ENCODE measurements around the gene CYP2W1. TPM values are rescaled to one million over a fixed set of nuclear protein-coding genes. Genes with fewer than 3 reads are reported as not detected.

The CYP2W1 gene
- total and polyA plus RNA-seq, 10 of the 15 experiments (the other 5 are each of a cell fraction or from before 2014, with no cell fraction given): not detected

DNA sequence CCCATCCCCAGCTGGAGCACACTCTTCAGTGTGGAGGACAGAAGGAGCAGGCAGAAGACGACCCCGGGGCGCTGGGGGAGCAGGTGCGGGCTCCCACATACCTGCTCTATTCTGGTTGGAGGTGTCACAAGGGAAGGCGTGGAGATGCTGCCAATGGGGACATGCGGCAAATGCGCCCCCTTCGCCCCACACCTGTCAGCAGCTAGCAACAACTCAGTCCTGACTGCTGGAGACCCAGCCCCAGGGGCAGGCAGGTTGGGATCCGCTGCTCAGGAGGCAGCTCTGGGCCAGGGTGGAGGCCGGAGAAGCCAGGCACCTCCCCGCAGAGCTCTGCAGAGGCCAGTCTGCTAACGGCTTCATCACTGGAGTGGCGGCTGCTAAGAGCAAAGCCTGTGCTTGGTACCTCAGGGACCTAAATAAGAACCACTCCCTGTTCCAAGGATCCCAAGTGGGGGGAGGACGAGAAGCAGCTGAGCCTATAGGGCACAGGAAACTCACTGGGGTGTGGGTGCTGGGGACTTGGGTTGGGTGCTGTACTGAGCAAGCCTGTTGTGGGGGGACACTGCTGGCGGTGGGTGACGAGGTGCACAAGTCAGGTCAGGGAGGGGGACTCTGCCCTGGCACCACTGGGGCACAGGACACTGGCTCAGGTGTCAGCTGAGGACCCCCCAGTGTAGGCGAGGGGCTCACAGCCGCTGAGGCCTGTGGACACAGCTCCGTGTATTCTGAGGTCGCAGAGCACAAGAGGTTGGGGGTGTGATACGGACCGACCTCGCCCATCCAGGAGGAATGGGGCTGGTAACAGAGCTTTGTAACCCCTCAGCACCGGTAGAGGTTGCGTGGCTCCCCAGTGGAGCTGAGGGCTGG lies 42.1 kb downstream of the CYP2W1 start (continued):
- TF ChIP-seq NKRF (conservative IDR thresholded peaks at IDR 0.05) (no peak), NFXL1 (IDR thresholded peaks at IDR 0.05; ENCODE audit: borderline replicate concordance) (no peak), RELA (IDR thresholded peaks at IDR 0.05; ENCODE audit: borderline replicate concordance, partially characterized antibody) (no peak), SMARCA5 (IDR thresholded peaks at IDR 0.05) (0 out of 2 replicates have a peak, but pooled peaks have one; percentile 33), STAT1 (conservative IDR thresholded peaks at IDR 0.05) (no peak)

DNA sequence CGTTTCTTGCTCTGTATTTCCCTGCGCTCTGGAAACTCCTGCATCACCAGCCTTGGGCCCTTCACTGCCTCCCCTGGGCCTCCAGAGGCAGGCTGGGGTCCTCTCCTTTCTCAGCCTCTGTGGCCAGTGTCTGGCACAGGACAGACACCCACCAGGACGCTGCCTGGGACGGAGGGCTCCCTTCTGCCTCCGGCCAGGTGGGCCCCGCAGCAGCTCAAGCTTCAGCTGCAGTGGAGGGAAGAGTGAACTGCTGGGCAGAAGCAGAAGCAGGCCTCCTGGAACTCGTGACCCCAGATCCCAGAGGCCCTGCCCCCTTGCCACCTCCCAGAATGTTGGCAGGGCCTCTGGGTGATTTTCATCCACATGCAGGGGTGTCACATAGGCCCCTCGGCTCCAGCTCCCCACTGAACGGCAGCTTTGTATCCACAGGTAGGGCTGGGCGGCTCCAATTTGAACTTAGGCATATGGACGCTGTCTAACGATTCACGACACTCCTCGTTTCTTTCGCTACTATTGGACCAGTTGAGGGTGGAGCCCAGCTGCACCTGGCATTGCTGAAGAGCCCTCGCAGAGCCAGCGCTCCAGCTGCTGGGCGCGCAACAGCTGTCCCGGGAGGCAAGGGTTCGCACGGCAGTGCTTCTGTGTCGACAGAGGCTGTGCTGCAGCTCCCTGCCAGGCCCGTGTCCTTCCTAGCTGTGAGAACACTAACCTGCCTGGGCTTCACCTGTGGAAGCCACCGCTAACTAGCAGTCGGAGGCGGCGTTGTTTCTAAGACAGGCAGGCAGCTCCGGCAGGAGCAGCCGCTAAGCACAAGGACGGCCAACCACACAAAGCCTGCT lies 43.0 kb downstream of the CYP2W1 start:
- Histone ChIP-seq H3K9me3 (replicated peaks; ENCODE audit: control insufficient read depth, insufficient read depth, low read length) (peaks cover 5% of the 10 kb centered on the region; the same call in 2 of the 3 replicates), H3K4me2 (ENCODE audit: control insufficient read depth, insufficient read depth) (peak overlapping the region; percentile 96), H3K4me3 (peak overlapping the region; percentile 99), H3K4me1 (ENCODE audit: control insufficient read depth, insufficient read depth, low read length) (peaks cover 45% of the 10 kb centered on the region), H4K20me1 (ENCODE audit: control insufficient read depth, insufficient read depth) (no peaks in the 10 kb centered on the region), H3K79me2 (ENCODE audit: control insufficient read depth, insufficient read depth, low read length) (peaks cover 83% of the 10 kb centered on the region), H2AFZ (ENCODE audit: control insufficient read depth, low read depth, low read length) (no peak overlapping the region), H3K36me3 (ENCODE audit: control insufficient read depth in 2 of 2, insufficient read depth in 2 of 2, low read length in 1 of 2) (peaks cover 5 to 8% of the 10 kb centered on the region in 2 experiments; a peak in 3 of 4 replicates), H3K9ac (ENCODE audit: control insufficient read depth, insufficient read depth, low read length) (peak overlapping the region; percentile 79), H3K27ac (ENCODE audit: control insufficient read depth, insufficient read depth) (peak overlapping the region; percentile 95), H3K27me3 (replicated peaks in 1 of 2; ENCODE audit: control insufficient read depth in 2 of 2, insufficient read depth in 2 of 2, low read length in 1 of 2) (no peaks in the 10 kb centered on the region)
- ChIA-PET POLR2A (interaction anchor here (0.5 to 5.3 kb wide), 14 partner anchors 9 to 134 kb away, joined by 3 to 40 read pairs (median 4); partner anchors contain the start of genes GPR146 and ZFAND2A), SMC1A (ENCODE audit: uncharacterized antibody, unreplicated experiment) (interaction anchor here (0.9 to 9.0 kb wide), 10 partner anchors 19 to 117 kb away, joined by 3 to 71 read pairs (median 9); partner anchors contain the start of gene GPR146), CTCF (interaction anchor here (0.8 to 6.7 kb wide), 11 partner anchors 19 to 151 kb away, joined by 3 to 85 read pairs (median 4); partner anchors contain the start of genes GPER1 and GPR146), RAD21 (ENCODE audit: unreplicated experiment) (interaction anchor here (0.6 to 6.6 kb wide), 13 partner anchors 18 to 103 kb away, joined by 3 to 59 read pairs (median 4); partner anchors contain the start of gene GPR146)
- intact Hi-C loops (cut with micrococcal nuclease; ENCODE audit: unreplicated experiment): no loop called here
- ATAC-seq (peak; percentile 0; the same call in 2 of the 3 replicates), DNase-seq (ENCODE audit: low read depth, low spot score) (no peak), FAIRE-seq (no peak)
- 90% methylated on average over 31 of the region's 31 CpGs for WGBS (ENCODE audit: insufficient coverage, insufficient replicate concordance, low lambda C conversion rate, missing lambda C conversion rate)
- in situ Hi-C loops (cut with MboI): loop anchor here (5.0 kb wide), 1 partner anchor 36 kb away; no protein-coding TSS in a partner anchor
- BruUV-seq (replicated peaks): TSS peak; percentile 76
- no peak for TF ChIP-seq MTA2 (IDR thresholded peaks at IDR 0.05; ENCODE audit: low read depth)
- TF ChIP-seq, protein P1, sequence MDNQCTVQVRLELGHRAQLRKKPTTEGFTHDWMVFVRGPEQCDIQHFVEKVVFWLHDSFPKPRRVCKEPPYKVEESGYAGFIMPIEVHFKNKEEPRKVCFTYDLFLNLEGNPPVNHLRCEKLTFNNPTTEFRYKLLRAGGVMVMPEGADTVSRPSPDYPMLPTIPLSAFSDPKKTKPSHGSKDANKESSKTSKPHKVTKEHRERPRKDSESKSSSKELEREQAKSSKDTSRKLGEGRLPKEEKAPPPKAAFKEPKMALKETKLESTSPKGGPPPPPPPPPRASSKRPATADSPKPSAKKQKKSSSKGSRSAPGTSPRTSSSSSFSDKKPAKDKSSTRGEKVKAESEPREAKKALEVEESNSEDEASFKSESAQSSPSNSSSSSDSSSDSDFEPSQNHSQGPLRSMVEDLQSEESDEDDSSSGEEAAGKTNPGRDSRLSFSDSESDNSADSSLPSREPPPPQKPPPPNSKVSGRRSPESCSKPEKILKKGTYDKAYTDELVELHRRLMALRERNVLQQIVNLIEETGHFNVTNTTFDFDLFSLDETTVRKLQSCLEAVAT (IDR thresholded peaks at IDR 0.05): peak; percentile 95
- TF ChIP-seq, protein P2, sequence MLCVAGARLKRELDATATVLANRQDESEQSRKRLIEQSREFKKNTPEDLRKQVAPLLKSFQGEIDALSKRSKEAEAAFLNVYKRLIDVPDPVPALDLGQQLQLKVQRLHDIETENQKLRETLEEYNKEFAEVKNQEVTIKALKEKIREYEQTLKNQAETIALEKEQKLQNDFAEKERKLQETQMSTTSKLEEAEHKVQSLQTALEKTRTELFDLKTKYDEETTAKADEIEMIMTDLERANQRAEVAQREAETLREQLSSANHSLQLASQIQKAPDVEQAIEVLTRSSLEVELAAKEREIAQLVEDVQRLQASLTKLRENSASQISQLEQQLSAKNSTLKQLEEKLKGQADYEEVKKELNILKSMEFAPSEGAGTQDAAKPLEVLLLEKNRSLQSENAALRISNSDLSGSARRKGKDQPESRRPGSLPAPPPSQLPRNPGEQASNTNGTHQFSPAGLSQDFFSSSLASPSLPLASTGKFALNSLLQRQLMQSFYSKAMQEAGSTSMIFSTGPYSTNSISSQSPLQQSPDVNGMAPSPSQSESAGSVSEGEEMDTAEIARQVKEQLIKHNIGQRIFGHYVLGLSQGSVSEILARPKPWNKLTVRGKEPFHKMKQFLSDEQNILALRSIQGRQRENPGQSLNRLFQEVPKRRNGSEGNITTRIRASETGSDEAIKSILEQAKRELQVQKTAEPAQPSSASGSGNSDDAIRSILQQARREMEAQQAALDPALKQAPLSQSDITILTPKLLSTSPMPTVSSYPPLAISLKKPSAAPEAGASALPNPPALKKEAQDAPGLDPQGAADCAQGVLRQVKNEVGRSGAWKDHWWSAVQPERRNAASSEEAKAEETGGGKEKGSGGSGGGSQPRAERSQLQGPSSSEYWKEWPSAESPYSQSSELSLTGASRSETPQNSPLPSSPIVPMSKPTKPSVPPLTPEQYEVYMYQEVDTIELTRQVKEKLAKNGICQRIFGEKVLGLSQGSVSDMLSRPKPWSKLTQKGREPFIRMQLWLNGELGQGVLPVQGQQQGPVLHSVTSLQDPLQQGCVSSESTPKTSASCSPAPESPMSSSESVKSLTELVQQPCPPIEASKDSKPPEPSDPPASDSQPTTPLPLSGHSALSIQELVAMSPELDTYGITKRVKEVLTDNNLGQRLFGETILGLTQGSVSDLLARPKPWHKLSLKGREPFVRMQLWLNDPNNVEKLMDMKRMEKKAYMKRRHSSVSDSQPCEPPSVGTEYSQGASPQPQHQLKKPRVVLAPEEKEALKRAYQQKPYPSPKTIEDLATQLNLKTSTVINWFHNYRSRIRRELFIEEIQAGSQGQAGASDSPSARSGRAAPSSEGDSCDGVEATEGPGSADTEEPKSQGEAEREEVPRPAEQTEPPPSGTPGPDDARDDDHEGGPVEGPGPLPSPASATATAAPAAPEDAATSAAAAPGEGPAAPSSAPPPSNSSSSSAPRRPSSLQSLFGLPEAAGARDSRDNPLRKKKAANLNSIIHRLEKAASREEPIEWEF (IDR thresholded peaks at IDR 0.05; ENCODE audit: insufficient replicate concordance, low read depth, low read length): no peak
